Measurements from ENCODE around the gene BTBD9.

The BTBD9 gene

DNA sequence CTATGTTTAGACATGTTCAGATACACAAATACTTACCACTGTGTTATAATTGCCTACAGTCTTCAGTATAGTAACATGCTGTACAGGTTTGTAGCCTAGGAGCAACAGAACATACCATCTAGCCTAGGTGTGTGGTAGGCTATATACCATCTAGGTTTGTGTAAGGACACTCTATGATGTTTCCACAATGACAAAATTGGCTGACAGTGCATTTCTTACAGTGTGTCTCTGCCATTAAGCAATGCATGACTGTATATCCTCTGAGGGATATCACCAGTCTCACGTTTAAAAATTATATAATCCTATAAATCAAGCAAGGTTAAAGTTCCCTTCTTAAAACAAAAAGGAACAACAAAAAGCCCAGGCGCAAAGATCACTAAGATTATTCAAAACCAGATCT lies 352.2 kb downstream of the BTBD9 start:
- Mint-ChIP-seq H3K27ac (no peak overlapping the region), H3K36me3 (peaks cover 30% of the 10 kb centered on the region), H3K4me3 (no peak overlapping the region), H3K27me3 (no peaks in the 10 kb centered on the region), H3K4me1 (ENCODE audit: low read depth) (peaks cover 19% of the 10 kb centered on the region), H3K9me3 (ENCODE audit: low read depth) (no peaks in the 10 kb centered on the region)

- Mint-ChIP-seq H3K36me3 (peaks cover 28% of the 10 kb centered on the region), H3K27me3 (no peaks in the 10 kb centered on the region), H3K27ac (no peak overlapping the region), H3K9me3 (ENCODE audit: low read depth) (no peaks in the 10 kb centered on the region), H3K4me1 (ENCODE audit: low read depth) (peaks cover 19% of the 10 kb centered on the region), H3K4me3 (no peak overlapping the region)
These were observed 354.8 kb downstream of the BTBD9 start for GRCh38 chr6:38284802-38285394.

DNA sequence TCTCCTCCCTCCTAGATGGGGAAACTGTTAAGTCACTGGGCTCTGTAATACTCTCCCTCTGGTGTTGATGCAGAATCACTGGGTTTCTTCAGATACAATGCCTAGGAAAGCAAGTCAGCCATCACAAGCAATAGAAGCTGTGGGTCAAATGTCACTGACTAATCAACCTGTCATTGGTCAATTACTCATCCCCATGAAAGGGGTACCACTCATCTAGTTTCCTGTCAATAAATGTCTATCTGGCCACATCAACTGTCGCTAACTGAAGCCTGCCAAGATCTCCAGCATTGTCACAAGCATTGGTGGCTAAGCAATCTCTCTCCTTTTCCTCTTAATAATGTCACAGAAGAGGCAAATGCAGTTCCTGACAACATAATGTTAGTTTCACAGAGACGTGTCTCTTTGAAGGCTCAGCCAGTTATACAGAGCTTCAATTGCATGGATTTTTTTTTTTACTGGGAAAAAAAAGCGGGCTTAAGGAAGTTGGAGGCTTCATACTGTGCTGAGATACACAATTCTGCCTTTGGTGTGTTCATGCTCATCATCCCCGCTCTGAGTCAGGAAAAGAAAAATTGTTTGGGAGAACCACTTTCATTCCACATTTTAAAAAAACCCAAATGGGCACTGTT lies 355.9 kb downstream of the BTBD9 start:
- H3K4me1 Mint-ChIP-seq (ENCODE audit: low read depth), result peaks cover 19% of the 10 kb centered on the region
- no peaks in the 10 kb centered on the region for H3K9me3 Mint-ChIP-seq (ENCODE audit: low read depth)
- no peaks in the 10 kb centered on the region for H3K27me3 Mint-ChIP-seq
- no peak overlapping the region for H3K4me3 Mint-ChIP-seq
- peaks cover 34% of the 10 kb centered on the region for H3K36me3 Mint-ChIP-seq
- H3K27ac Mint-ChIP-seq, result no peak overlapping the region

DNA sequence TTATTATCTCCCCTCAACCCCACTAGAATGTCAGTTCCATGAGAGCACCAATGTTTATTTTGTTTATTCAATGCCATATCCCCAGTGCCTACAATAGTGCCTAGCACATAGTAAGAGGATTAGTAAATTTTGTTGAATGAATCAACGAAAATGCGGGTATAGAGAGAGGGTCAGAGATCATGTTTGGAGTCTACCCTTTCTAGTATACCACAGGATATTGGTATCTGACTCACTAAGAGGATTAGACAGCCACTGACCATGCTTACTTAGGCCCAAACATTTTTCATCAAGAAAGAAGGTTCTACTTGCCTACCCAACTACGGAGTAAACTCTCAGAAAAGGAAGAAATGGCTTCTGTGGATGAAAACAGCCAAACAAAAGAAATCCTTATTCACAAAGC lies 356.8 kb downstream of the BTBD9 start:
- no peak overlapping the region for H3K27ac Mint-ChIP-seq
- no peaks in the 10 kb centered on the region for H3K27me3 Mint-ChIP-seq
- H3K9me3 Mint-ChIP-seq (ENCODE audit: low read depth), result no peaks in the 10 kb centered on the region
- H3K36me3 Mint-ChIP-seq, result peaks cover 31% of the 10 kb centered on the region
- peaks cover 19% of the 10 kb centered on the region for H3K4me1 Mint-ChIP-seq (ENCODE audit: low read depth)
- H3K4me3 Mint-ChIP-seq, result no peak overlapping the region

DNA sequence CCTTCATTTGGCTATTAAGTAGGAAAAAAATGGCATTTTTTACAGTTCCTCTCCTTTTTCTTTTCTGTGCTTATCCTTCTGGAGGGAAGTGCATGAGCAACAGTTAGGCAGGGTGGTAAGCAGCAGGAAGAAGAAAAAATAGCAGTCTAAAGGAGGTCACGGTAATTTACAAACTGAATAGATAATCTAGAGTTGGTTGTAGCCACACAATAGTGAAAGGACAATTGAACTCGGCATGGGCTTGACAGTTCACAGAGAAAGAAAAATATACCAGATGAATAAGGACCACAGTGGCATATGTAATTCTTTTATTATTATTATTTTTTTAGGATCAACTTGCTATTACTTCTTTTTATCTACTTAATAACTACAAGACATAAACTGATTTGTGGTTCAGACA lies 358.6 kb downstream of the BTBD9 start:
- H3K4me3 Mint-ChIP-seq, result no peak overlapping the region
- H3K36me3 Mint-ChIP-seq, result peaks cover 25% of the 10 kb centered on the region
- H3K27ac Mint-ChIP-seq, result no peak overlapping the region
- no peaks in the 10 kb centered on the region for H3K9me3 Mint-ChIP-seq (ENCODE audit: low read depth)
- peaks cover 19% of the 10 kb centered on the region for H3K4me1 Mint-ChIP-seq (ENCODE audit: low read depth)
- H3K27me3 Mint-ChIP-seq, result no peaks in the 10 kb centered on the region

DNA sequence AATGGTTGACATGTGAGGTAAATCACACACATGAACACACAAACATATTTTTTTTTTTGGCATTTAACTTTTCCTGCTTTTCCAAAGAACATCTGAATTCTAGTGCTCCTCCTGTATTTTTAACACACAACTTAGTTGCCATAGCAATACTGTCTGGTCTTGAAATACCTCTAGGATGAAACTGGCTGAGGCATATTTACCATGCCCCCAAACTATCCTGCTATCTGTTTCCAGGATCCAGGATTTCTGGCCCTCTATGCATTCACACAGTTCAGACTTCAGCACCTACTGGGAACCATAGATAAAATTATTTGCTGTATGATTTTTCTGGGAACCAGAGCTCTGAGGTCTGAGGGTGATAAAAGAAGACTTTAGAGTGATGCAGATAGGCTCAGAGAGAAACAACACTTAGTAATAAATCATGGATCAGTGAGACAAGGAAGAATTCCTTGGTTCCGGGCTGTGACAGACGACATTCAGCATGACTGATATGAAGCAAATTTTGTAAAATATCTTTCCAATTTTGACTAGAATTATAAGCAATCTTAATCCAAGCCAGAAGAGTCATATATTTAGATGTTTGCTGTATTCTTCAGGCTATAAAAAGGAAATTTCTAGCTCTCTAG lies 359.7 kb downstream of the BTBD9 start:
- Mint-ChIP-seq H3K27ac (no peak overlapping the region), H3K4me3 (no peak overlapping the region), H3K4me1 (ENCODE audit: low read depth) (peaks cover 16% of the 10 kb centered on the region), H3K27me3 (no peaks in the 10 kb centered on the region), H3K36me3 (peaks cover 25% of the 10 kb centered on the region), H3K9me3 (ENCODE audit: low read depth) (no peaks in the 10 kb centered on the region)

GRCh38 chr6:38279423-38279822 lies 360.3 kb downstream of the BTBD9 start:
- H3K4me1 Mint-ChIP-seq (ENCODE audit: low read depth), result peaks cover 12% of the 10 kb centered on the region
- no peaks in the 10 kb centered on the region for H3K27me3 Mint-ChIP-seq
- H3K36me3 Mint-ChIP-seq, result peaks cover 20% of the 10 kb centered on the region
- H3K4me3 Mint-ChIP-seq, result no peak overlapping the region
- no peaks in the 10 kb centered on the region for H3K9me3 Mint-ChIP-seq (ENCODE audit: low read depth)
- no peak overlapping the region for H3K27ac Mint-ChIP-seq

DNA sequence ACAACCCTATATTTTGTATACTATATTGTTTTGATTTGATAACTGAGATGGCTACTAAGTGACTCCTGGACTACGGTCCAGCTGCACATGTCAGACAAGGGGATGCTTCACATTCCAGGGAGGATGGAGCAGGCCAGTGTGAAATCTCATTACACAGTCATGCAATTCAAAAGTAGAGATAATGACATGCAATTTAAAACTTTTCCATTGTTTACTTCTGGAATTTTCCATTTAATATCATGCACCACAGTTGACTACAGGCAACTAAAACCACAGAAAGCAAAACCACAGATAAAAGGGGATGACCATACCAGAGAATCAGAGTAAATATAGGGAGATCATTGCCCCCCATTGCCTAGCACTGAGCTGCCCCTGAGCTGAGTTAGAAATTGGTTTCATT lies 366.4 kb downstream of the BTBD9 start:
- Mint-ChIP-seq H3K36me3 (peaks cover 11% of the 10 kb centered on the region), H3K9me3 (ENCODE audit: low read depth) (no peaks in the 10 kb centered on the region), H3K27ac (no peak overlapping the region), H3K4me1 (ENCODE audit: low read depth) (peaks cover 13% of the 10 kb centered on the region), H3K27me3 (no peaks in the 10 kb centered on the region), H3K4me3 (no peak overlapping the region)

DNA sequence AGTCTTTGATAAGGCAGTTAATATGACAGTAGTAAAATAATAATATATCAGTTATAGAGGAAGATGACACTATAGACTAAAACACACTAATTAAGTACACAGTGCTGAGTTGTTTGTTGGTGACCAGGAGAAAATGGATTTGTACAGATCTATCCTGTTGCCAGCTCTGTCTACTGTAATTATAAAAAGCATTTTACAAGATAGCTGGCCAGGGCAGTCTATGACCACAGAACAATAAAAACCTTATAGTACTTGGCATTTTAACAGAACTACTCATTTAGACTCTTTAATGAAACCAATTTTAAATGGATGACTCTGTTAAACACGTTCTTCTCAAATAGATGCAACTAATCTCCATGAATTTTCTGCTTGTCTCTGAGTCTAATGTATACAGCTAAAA lies 367.5 kb downstream of the BTBD9 start:
- Mint-ChIP-seq H3K9me3 (ENCODE audit: low read depth) (no peaks in the 10 kb centered on the region), H3K4me1 (ENCODE audit: low read depth) (peaks cover 13% of the 10 kb centered on the region), H3K4me3 (no peak overlapping the region), H3K27ac (no peak overlapping the region), H3K36me3 (peaks cover 11% of the 10 kb centered on the region), H3K27me3 (no peaks in the 10 kb centered on the region)

DNA sequence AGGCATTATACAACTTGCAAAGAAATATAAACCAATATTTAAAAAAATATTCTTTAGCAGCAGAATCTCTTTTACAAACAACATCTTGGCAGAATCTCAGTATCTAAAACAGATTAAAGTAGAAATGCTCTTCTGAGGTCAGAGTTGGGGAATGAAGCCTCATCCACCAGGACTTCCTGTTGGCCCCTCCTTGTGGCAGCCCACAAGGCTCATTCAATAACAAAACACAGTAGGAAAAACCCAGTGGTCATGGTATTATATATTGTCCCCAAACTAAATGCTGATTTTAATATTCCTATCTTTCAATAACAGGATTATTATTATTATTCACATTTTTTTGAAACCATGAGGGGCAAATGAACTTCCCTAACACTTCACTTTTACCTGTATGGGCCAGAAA lies 368.6 kb downstream of the BTBD9 start:
- H3K27ac Mint-ChIP-seq, result no peak overlapping the region
- H3K4me1 Mint-ChIP-seq (ENCODE audit: low read depth), result peaks cover 13% of the 10 kb centered on the region
- no peaks in the 10 kb centered on the region for H3K9me3 Mint-ChIP-seq (ENCODE audit: low read depth)
- H3K36me3 Mint-ChIP-seq, result peaks cover 9% of the 10 kb centered on the region
- H3K4me3 Mint-ChIP-seq, result no peak overlapping the region
- no peaks in the 10 kb centered on the region for H3K27me3 Mint-ChIP-seq

GRCh38 chr6:38270367-38270766 lies 369.4 kb downstream of the BTBD9 start:
- Mint-ChIP-seq H3K4me3 (no peak overlapping the region), H3K9me3 (ENCODE audit: low read depth) (no peaks in the 10 kb centered on the region), H3K4me1 (ENCODE audit: low read depth) (peaks cover 13% of the 10 kb centered on the region), H3K27ac (no peak overlapping the region), H3K36me3 (peaks cover 7% of the 10 kb centered on the region), H3K27me3 (no peaks in the 10 kb centered on the region)

GRCh38 chr6:38269461-38270172 lies 370.1 kb downstream of the BTBD9 start:
- Mint-ChIP-seq H3K27ac (no peak overlapping the region), H3K4me1 (ENCODE audit: low read depth) (peaks cover 15% of the 10 kb centered on the region), H3K27me3 (no peaks in the 10 kb centered on the region), H3K4me3 (no peak overlapping the region), H3K9me3 (ENCODE audit: low read depth) (no peaks in the 10 kb centered on the region), H3K36me3 (peaks cover 10% of the 10 kb centered on the region)

GRCh38 chr6:38268342-38268741 lies 371.4 kb downstream of the BTBD9 start:
- no peak overlapping the region for H3K4me3 Mint-ChIP-seq
- no peaks in the 10 kb centered on the region for H3K9me3 Mint-ChIP-seq (ENCODE audit: low read depth)
- H3K27me3 Mint-ChIP-seq, result no peaks in the 10 kb centered on the region
- H3K36me3 Mint-ChIP-seq, result peaks cover 13% of the 10 kb centered on the region
- H3K4me1 Mint-ChIP-seq (ENCODE audit: low read depth), result peaks cover 12% of the 10 kb centered on the region
- H3K27ac Mint-ChIP-seq, result no peak overlapping the region

DNA sequence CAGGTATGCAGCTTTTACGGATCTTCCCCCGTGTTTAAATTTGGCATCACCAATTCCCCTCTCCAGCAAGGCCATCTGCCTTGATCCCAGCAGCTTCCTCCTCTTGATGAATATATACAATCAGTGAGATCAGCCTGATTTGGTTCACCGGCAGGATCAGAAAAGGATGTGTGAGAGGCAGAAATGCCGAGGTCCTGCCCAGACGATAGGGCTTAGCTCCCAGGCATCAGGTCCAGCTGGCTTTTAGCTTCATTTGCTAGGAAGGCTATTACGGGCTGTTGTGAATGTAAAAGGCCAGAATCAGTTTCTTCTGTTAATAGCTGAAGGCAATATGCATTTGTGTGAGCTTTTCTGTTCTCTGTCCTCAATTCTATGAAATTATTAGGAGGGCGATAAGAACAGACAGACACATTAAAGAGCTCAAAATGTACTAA lies 372.8 kb downstream of the BTBD9 start:
- Mint-ChIP-seq H3K9me3 (ENCODE audit: low read depth) (no peaks in the 10 kb centered on the region), H3K27ac (no peak overlapping the region)

DNA sequence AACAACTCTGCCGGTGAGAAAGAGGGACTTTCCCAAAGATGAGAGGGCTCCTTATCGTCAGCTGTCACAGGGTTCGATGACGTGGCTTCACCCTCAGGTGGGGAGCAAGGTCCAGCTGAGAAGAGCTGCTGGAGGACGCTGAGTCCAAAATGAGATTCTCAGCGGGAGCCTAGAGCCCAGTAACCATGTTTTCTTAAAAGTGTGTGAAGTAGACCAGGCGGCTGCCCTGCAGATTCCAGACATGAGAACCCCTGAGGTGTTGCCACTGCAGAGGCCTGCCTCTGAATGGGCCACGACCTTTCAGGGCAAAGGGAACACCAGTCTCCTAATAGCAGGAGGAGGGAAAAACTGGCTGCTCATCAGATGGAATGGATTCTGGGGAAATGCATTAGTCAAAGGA lies 375.1 kb downstream of the BTBD9 start:
- no peak overlapping the region for H3K27ac Mint-ChIP-seq
- no peaks in the 10 kb centered on the region for H3K9me3 Mint-ChIP-seq (ENCODE audit: low read depth)
- H3K36me3 Mint-ChIP-seq, result peaks cover 18% of the 10 kb centered on the region
- H3K4me3 Mint-ChIP-seq, result no peak overlapping the region
- peaks cover 23% of the 10 kb centered on the region for H3K4me1 Mint-ChIP-seq (ENCODE audit: low read depth)
- H3K27me3 Mint-ChIP-seq, result no peaks in the 10 kb centered on the region

More for the DNA sequence above, 372.8 kb downstream of the BTBD9 start:
- peaks cover 20% of the 10 kb centered on the region for H3K4me1 Mint-ChIP-seq (ENCODE audit: low read depth)
- no peak overlapping the region for H3K4me3 Mint-ChIP-seq
- H3K36me3 Mint-ChIP-seq, result peaks cover 15% of the 10 kb centered on the region
- no peaks in the 10 kb centered on the region for H3K27me3 Mint-ChIP-seq

All from activated naive CD8-positive, alpha-beta T cell (primary cell).